Motor neuron (in vitro differentiated cells): ENCODE measurements around the gene CDH3. TPM values are rescaled to one million over a fixed set of nuclear protein-coding genes. Genes with fewer than 3 reads are reported as not detected.

Source experiments
- ATAC-seq, 8 experiments: fragments of 200-7000 bp; cut with Tn5 transposase; replicated peaks in 6 of 8; 2 replicates each; pipeline ENCODE4 v1.8.0; 2021; ENCODE audit warnings: mild to moderate bottlenecking in 8 of 8, moderate library complexity in 8 of 8
- H3K27ac ChIP-seq, 2 donors: fragments of 250-450 bp; sonication (Bioruptor Pico); 2 replicates each; pipeline ENCODE4 v1.9.0; 2021; ENCODE audit warnings: antibody characterized with exemption in 2 of 2, mild to moderate bottlenecking in 2 of 2, moderate library complexity in 1 of 2
- H3K4me1 ChIP-seq, 2 donors: fragments of 250-450 bp; sonication (Bioruptor Pico); replicated peaks in 1 of 2; 2 replicates each; pipeline ENCODE4 v1.6.1; 2021; ENCODE audit warnings: antibody characterized with exemption in 2 of 2, mild to moderate bottlenecking in 2 of 2, moderate library complexity in 1 of 2
- H3K4me3 ChIP-seq, 5 donors: fragments of 250-450 bp; sonication (Bioruptor Pico); 2 replicates each; pipeline ENCODE4 v1.9.0; 2021; ENCODE audit warnings: antibody characterized with exemption in 5 of 5, mild to moderate bottlenecking in 5 of 5, moderate library complexity in 4 of 5
- WGBS, 10 experiments: fragments of 450-650 bp; shearing (Covaris generic); methylation state at CpG; one replicate each; pipeline ENCODE4 v1.0.0; 2022; 5-methylcytosine and 5-hydroxymethylcytosine counted together
- in situ Hi-C, 9 experiments: fragments of 400-800 bp; cut with MboI; loops; one replicate each; pipeline ENCODE4 v1.15.0; 2021; ENCODE audit warnings: low sequenced_read_pairs in 9 of 9, low pct_unique_long_range_greater_than_20kb in 2 of 9; ENCODE audit not compliant: unreplicated experiment in 9 of 9
- total RNA-seq, 8 experiments: library from RNA; unstranded; fragments of 300-600 nt; gene quantifications; 2 replicates each; pipeline versions ENCODE4 v1.2.3 to v1.2.4, GENCODE V29; 2022

The CDH3 gene
- total RNA-seq, 8 experiments from 2014 or later: 1.5 to 4.0 (median 2.9) TPM; not detected in 3

DNA sequence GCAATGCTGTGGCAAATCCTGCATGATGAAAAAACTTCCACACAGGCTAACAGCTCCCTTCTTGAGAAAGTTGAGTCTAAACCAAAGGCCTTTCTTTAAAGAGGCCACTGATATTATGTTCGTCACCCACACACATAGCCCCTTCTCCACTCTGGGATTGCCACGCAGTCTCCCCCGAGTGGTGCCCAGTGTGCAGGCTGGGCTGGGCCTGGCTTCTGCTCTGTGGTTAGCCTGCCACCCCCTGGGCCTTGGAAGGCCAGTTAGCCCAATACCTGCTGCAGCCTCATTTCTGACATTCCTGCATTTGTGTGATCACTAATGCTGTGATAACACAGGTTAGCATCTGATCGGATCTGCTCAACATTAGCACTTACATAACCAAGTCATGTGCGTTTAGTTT, 44.8 kb downstream of the CDH3 start:
- Histone ChIP-seq H3K27ac (no peak overlapping the region), H3K4me3 (no peak overlapping the region), H3K4me1 (no peaks in the 10 kb centered on the region)
- WGBS, 10 experiments: 100% methylated on average over 1 to 3 of the region's 5 CpGs; no CpG with 5 or more reads in 8 of the 10 experiments
- in situ Hi-C loops: no loop called here
- peak in 2 of 8 experiments; percentile 46 to 50 for ATAC-seq

GRCh38 chr16:68695575-68695974, 50.5 kb downstream of the CDH3 start:
- Histone ChIP-seq H3K27ac (no peak overlapping the region), H3K4me1 (no peaks in the 10 kb centered on the region), H3K4me3 (no peak overlapping the region)
- WGBS, 10 experiments: no CpG with 5 or more reads among the region's 11 CpGs
- in situ Hi-C loops: no loop called here
- no peak for ATAC-seq

GRCh38 chr16:68696514-68696913, 51.4 kb downstream of the CDH3 start:
- 8 to 100% (median 87%) methylated on average over 2 to 7 of the region's 8 CpGs; no CpG with 5 or more reads in 2 of the 10 experiments for WGBS, 10 experiments
- Histone ChIP-seq H3K4me3 (no peak overlapping the region), H3K27ac (no peak overlapping the region), H3K4me1 (no peaks in the 10 kb centered on the region)
- no peak for ATAC-seq
- in situ Hi-C loops: no loop called here

GRCh38 chr16:68698091-68698490, 53.0 kb downstream of the CDH3 start:
- in situ Hi-C loops: no loop called here
- Histone ChIP-seq H3K4me3 (no peak overlapping the region), H3K27ac (no peak overlapping the region), H3K4me1 (no peaks in the 10 kb centered on the region)
- WGBS, 10 experiments: 77 to 100% methylated on average over 1 to 5 of the region's 23 CpGs; no CpG with 5 or more reads in 8 of the 10 experiments
- ATAC-seq: no peak

DNA sequence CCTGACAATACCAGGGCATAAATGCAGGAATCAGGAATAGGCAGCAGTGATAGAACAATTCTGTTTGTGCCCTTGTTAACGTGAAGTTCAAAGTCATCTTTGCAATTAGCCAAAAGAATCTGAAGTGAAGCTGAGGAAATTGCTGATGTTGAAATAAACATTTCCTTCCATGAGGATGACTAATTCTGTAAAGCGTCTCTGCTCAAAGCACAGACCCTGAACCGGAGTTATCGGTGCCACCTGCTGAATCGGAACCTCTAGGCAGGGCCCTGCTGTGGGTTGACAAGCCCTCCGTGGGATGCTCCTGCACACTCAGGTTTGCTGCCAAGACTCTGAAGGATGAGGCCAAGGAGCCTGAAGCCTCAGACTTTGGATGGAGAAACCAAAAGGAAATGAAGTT, 55.0 kb downstream of the CDH3 start:
- Histone ChIP-seq H3K4me3 (no peak overlapping the region), H3K4me1 (no peaks in the 10 kb centered on the region), H3K27ac (no peak overlapping the region)
- 16 to 96% (median 63%) methylated on average over 1 to 6 of the region's 6 CpGs; no CpG with 5 or more reads in 1 of the 10 experiments for WGBS, 10 experiments
- in situ Hi-C loops: loop anchor here in 1 of 9 experiments (10.0 to 25.0 kb wide), 2 partner anchors 105 to 412 kb away; partner anchors contain the start of gene HAS3
- no peak for ATAC-seq

DNA sequence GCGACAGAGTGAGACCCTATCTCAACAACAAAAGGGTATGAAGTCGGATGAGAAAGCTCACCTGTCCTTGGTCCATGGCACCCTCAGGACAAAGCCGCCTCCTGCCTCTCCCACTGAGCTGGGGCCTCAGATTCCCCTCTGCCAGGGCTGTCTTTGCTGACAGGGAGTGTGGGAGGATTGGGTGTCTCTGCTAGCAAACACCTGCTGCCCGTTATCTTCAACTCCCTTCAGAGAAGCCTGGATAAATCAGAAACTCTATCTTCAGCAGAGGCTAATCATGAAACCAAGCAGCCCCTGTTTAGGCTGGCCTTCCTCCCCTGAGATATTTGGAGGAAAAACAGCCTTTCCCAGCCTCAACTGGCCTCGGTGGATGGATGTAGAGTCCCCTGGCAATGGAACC, 55.7 kb downstream of the CDH3 start:
- H3K27ac ChIP-seq: no peak overlapping the region
- in situ Hi-C loops: loop anchor here in 1 of 9 experiments (10.0 to 25.0 kb wide), 2 partner anchors 104 to 411 kb away; partner anchors contain the start of gene HAS3
- H3K4me1 ChIP-seq: no peaks in the 10 kb centered on the region
- 40 to 92% (median 83%) methylated on average over 1 to 4 of the region's 5 CpGs; no CpG with 5 or more reads in 5 of the 10 experiments for WGBS, 10 experiments
- no peak overlapping the region for H3K4me3 ChIP-seq
- ATAC-seq: no peak

- in situ Hi-C loops: loop anchor here in 1 of 9 experiments (10.0 to 25.0 kb wide), 2 partner anchors 100 to 408 kb away; partner anchors contain the start of gene HAS3
- no peaks in the 10 kb centered on the region for H3K4me1 ChIP-seq
- ATAC-seq: peak; percentile 52 to 89 (median 68)
- no peak overlapping the region for H3K4me3 ChIP-seq
- no peak overlapping the region for H3K27ac ChIP-seq
- 7 to 71% (median 46%) methylated on average over 2 to 8 of the region's 15 CpGs; no CpG with 5 or more reads in 5 of the 10 experiments for WGBS, 10 experiments
Observed at GRCh38 chr16:68704232-68704867, 59.2 kb downstream of the CDH3 start.

GRCh38 chr16:68707340-68708152, 62.4 kb downstream of the CDH3 start:
- 60 to 100% (median 80%) methylated on average over 1 to 4 of the region's 27 CpGs; no CpG with 5 or more reads in 5 of the 10 experiments for WGBS, 10 experiments
- in situ Hi-C loops: loop anchor here in 1 of 9 experiments (10.0 to 25.0 kb wide), 2 partner anchors 97 to 405 kb away; partner anchors contain the start of gene HAS3
- no peaks in the 10 kb centered on the region for H3K4me1 ChIP-seq
- no peak overlapping the region for H3K27ac ChIP-seq
- ATAC-seq: peak; percentile 67 to 82 (median 74)
- H3K4me3 ChIP-seq: no peak overlapping the region

- Histone ChIP-seq H3K4me3 (no peak overlapping the region), H3K4me1 (no peaks in the 10 kb centered on the region), H3K27ac (no peak overlapping the region)
- no peak for ATAC-seq
- in situ Hi-C loops: loop anchor here in 1 of 9 experiments (25.0 kb wide), 1 partner anchor 402 kb away; the partner anchor contains the start of gene HAS3
- 8 to 100% (median 87%) methylated on average over 1 to 3 of the region's 5 CpGs; no CpG with 5 or more reads in 5 of the 10 experiments for WGBS, 10 experiments
Observed at GRCh38 chr16:68710211-68710610, 65.1 kb downstream of the CDH3 start.

- H3K4me1 ChIP-seq: no peaks in the 10 kb centered on the region
- in situ Hi-C loops: loop anchor here in 1 of 9 experiments (25.0 kb wide), 1 partner anchor 401 kb away; the partner anchor contains the start of gene HAS3
- ATAC-seq: peak in 1 of 8 experiments; percentile 28
- H3K4me3 ChIP-seq: no peak overlapping the region
- 3 to 100% (median 72%) methylated on average over 1 to 8 of the region's 14 CpGs for WGBS, 10 experiments
- H3K27ac ChIP-seq: no peak overlapping the region
Observed at GRCh38 chr16:68711421-68712139, 66.5 kb downstream of the CDH3 start.

DNA sequence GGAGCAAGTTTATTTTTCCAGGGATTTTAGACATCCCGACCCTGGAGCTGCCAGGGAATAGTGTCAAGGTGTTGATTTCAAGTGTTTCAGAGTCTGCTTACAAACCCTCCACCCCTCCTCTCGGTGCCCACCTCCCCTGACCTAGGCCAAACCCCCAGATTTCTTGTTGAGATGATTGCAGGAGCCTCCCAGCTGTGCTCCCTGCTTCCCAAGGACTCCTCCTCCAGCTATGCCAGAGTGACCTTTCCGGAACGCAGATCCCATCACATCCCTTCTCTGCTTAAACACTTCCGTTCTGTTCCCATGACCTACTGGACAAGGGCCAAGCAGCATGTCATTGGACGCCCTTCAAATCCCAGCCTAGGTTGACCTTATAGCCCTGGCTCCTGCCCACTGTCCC, 68.3 kb downstream of the CDH3 start:
- in situ Hi-C loops: loop anchor here in 1 of 9 experiments (25.0 kb wide), 1 partner anchor 399 kb away; the partner anchor contains the start of gene HAS3
- 26 to 69% (median 60%) methylated on average over 1 to 5 of the region's 6 CpGs; no CpG with 5 or more reads in 5 of the 10 experiments for WGBS, 10 experiments
- Histone ChIP-seq H3K4me1 (no peaks in the 10 kb centered on the region), H3K4me3 (no peak overlapping the region), H3K27ac (no peak overlapping the region)
- no peak for ATAC-seq

- WGBS, 10 experiments: 17 to 67% (median 43%) methylated on average over 1 to 4 of the region's 5 CpGs; no CpG with 5 or more reads in 5 of the 10 experiments
- no peak overlapping the region for H3K27ac ChIP-seq
- in situ Hi-C loops: loop anchor here in 1 of 9 experiments (25.0 kb wide), 1 partner anchor 397 kb away; the partner anchor contains the start of gene HAS3
- ATAC-seq: peak in 2 of 8 experiments; percentile 25 to 54
- no peak overlapping the region for H3K4me3 ChIP-seq
- no peaks in the 10 kb centered on the region for H3K4me1 ChIP-seq
Observed at GRCh38 chr16:68715471-68715870, 70.4 kb downstream of the CDH3 start.
